A549 (cell line): ENCODE data around the gene EPB41L1. TPM values are rescaled to one million over a fixed set of nuclear protein-coding genes. Genes with fewer than 3 reads are reported as not detected.

Experiments used
- ATAC-seq, 2 experiments: fragments of 200-7000 bp in 1 of 2; fragments of >200 bp in 1 of 2; cut with Nextera tagmentation in 1 of 2; cut with Tn5 transposase in 1 of 2; 3 replicates each; pipeline versions ENCODE4 v1.8.0 to v1.9.1; 2018 to 2020; ENCODE audit warnings: mild to moderate bottlenecking in 1 of 2, moderate library complexity in 1 of 2
- CTCF ChIA-PET: fragments of 300-600 bp; sonication (Branson Sonifier 250); formaldehyde crosslinking; extraction: SDS; loops from one replicate; lab custom pipeline; 2021; ENCODE audit warnings: antibody characterized with exemption, inconsistent platforms; lab: Yijun Ruan, JAX
- POLR2A ChIA-PET: fragments of 350-600 bp; formaldehyde crosslinking; extraction: SDS; loops from one replicate; lab custom pipeline; 2021; ENCODE audit warnings: antibody characterized with exemption, inconsistent platforms; lab: Yijun Ruan, JAX
- DNase-seq, 2 experiments: peaks; one replicate each; pipeline versions ENCODE4 v3.0.0 to v3.0.0-alpha.2; 2011 to 2016; ENCODE audit warnings: low read depth in 1 of 2, low spot score in 1 of 2
- FAIRE-seq: peaks from 2 replicates; lab custom pipeline; 2011; peaks lifted over from hg19 to GRCh38; lab: Jason Lieb, UNC
- H3K27ac ChIP-seq, 2 experiments: fragments of >200 bp; sonication (Bioruptor Twin); formaldehyde crosslinking; 3 replicates each; pipeline ENCODE4 v1.5.1; 2016 to 2017
- H3K4me1 ChIP-seq: fragments of >200 bp; sonication (Bioruptor Twin); formaldehyde crosslinking; 3 replicates; pipeline ENCODE4 v1.6.1; 2016
- H3K4me2 ChIP-seq: fragments of >200 bp; sonication (Bioruptor Twin); formaldehyde crosslinking; 3 replicates; pipeline ENCODE4 v1.6.1; 2016
- H3K4me3 ChIP-seq: fragments of >200 bp; sonication (Bioruptor Twin); formaldehyde crosslinking; 3 replicates; pipeline ENCODE4 v1.5.1; 2016
- H3K9me3 ChIP-seq: fragments of >200 bp; sonication (Bioruptor Twin); formaldehyde crosslinking; 3 replicates; pipeline ENCODE4 v1.6.1; 2016
- BHLHE40 ChIP-seq: IDR thresholded peaks from 2 replicates; pipeline ENCODE4 v1.6.1; 2012; ENCODE audit warnings: low read depth, low read length, inconsistent platforms
- CEBPB ChIP-seq, 2 experiments: fragments of >200 bp in 1 of 2; sonication (Bioruptor Twin) in 1 of 2; formaldehyde crosslinking in 1 of 2; IDR thresholded peaks; 2 replicates each; pipeline ENCODE4 v1.6.1; 2012 to 2016
- CHD2 ChIP-seq: fragments of 150-350 bp; IDR thresholded peaks from 2 replicates; pipeline ENCODE4 v1.6.1; 2014; ENCODE audit warnings: low read length; ENCODE audit not compliant: partially characterized antibody
- EHMT2 ChIP-seq: fragments of 200-600 bp; sonication (generic); IDR thresholded peaks from 2 replicates; pipeline ENCODE4 v1.6.1; 2016; ENCODE audit warnings: antibody characterized with exemption, low read depth, mild to moderate bottlenecking, moderate library complexity
- EP300 ChIP-seq, 2 experiments: fragments of >200 bp; sonication (Bioruptor Twin); formaldehyde crosslinking; IDR thresholded peaks; 2 replicates in 1 of 2; 3 replicates in 1 of 2; pipeline ENCODE4 v1.6.1; 2016 to 2017
- ESRRA ChIP-seq: fragments of 150-350 bp; IDR thresholded peaks from 2 replicates; pipeline ENCODE4 v1.6.1; 2014; ENCODE audit warnings: mild to moderate bottlenecking, low read length, borderline replicate concordance
- GATA3 ChIP-seq: IDR thresholded peaks from 2 replicates; pipeline ENCODE4 v1.6.1; 2012; ENCODE audit warnings: borderline replicate concordance
- HOXA7 ChIP-seq: fragments of 250-450 bp; sonication (Bioruptor Pico); IDR thresholded peaks from 2 replicates; pipeline ENCODE4 v1.5.0; 2020; ENCODE audit warnings: mild to moderate bottlenecking, moderate library complexity
- HOXB13 ChIP-seq: fragments of 250-450 bp; sonication (Bioruptor Pico); IDR thresholded peaks from 2 replicates; pipeline ENCODE4 v1.5.0; 2020; ENCODE audit warnings: low read depth, mild to moderate bottlenecking, moderate library complexity
- HOXB5 ChIP-seq: fragments of 250-450 bp; sonication (Bioruptor Pico); IDR thresholded peaks from 2 replicates; pipeline ENCODE4 v1.5.0; 2020; ENCODE audit warnings: mild to moderate bottlenecking, moderate library complexity
- JUN ChIP-seq, 2 experiments: fragments of >200 bp; sonication (Bioruptor Twin); formaldehyde crosslinking; IDR thresholded peaks; 2 replicates in 1 of 2; 3 replicates in 1 of 2; pipeline ENCODE4 v1.6.1; 2016 to 2017
- JUNB ChIP-seq: fragments of >200 bp; sonication (Bioruptor Twin); formaldehyde crosslinking; IDR thresholded peaks from 2 replicates; pipeline ENCODE4 v1.6.1; 2016
- KDM1A ChIP-seq: fragments of 200-600 bp; sonication (generic); IDR thresholded peaks from 2 replicates; pipeline ENCODE4 v1.6.1; 2016; ENCODE audit warnings: low read depth, mild to moderate bottlenecking
- NFE2L2 ChIP-seq: fragments of 150-350 bp; conservative IDR thresholded peaks from 2 replicates; pipeline ENCODE4 v1.6.1; 2014; ENCODE audit warnings: low read length
- NPAS2 ChIP-seq: fragments of 250-450 bp; sonication (Bioruptor Pico); IDR thresholded peaks from 2 replicates; pipeline ENCODE4 v1.8.0; 2022; ENCODE audit warnings: mild to moderate bottlenecking, moderate library complexity, borderline replicate concordance
- NR3C1 ChIP-seq: fragments of >200 bp; sonication (Bioruptor Twin); formaldehyde crosslinking; IDR thresholded peaks from 3 replicates; pipeline ENCODE4 v1.6.1; 2017
- POLR2A ChIP-seq: IDR thresholded peaks from 2 replicates; pipeline ENCODE4 v1.6.1; 2012; ENCODE audit warnings: mild to moderate bottlenecking, low read length
- RFX5 ChIP-seq: fragments of 450-650 bp; IDR thresholded peaks from 2 replicates; pipeline ENCODE4 v1.7.1; 2014; ENCODE audit warnings: antibody characterized with exemption, mild to moderate bottlenecking, moderate library complexity
- RNF2 ChIP-seq: fragments of 200-600 bp; sonication (generic); IDR thresholded peaks from 2 replicates; pipeline ENCODE4 v1.6.1; 2016; ENCODE audit warnings: low read depth, mild to moderate bottlenecking, antibody characterized with exemption, moderate library complexity, borderline replicate concordance
- SMC3 ChIP-seq: fragments of >200 bp; sonication (Bioruptor Twin); formaldehyde crosslinking; IDR thresholded peaks from 3 replicates; pipeline ENCODE4 v1.6.1; 2018; ENCODE audit warnings: inconsistent platforms
- ZC3H11A ChIP-seq: fragments of 450-650 bp; IDR thresholded peaks from 2 replicates; pipeline ENCODE4 v1.6.1; 2014; ENCODE audit warnings: antibody characterized with exemption, mild to moderate bottlenecking
- ZNF302 ChIP-seq: fragments of 250-450 bp; sonication (Bioruptor Pico); IDR thresholded peaks from 2 replicates; pipeline ENCODE4 v1.9.0; 2021; ENCODE audit warnings: inconsistent platforms, mild to moderate bottlenecking, moderate library complexity
- ZSCAN20 ChIP-seq: fragments of 250-450 bp; sonication (Bioruptor Pico); IDR thresholded peaks from 2 replicates; pipeline ENCODE4 v1.8.0; 2022; ENCODE audit warnings: mild to moderate bottlenecking, moderate library complexity
- WGBS: methylation state at CpG from one replicate; pipeline ENCODE4 v1.1.6; 2017; ENCODE audit errors: missing lambda C conversion rate; 5-methylcytosine and 5-hydroxymethylcytosine counted together
- polyA plus RNA-seq, 4 experiments: library from polyadenylated mRNA; depleted of rRNA in 3 of 4; stranded (reverse); fragments of >200 nt; fragmentation: RNase III in 1 of 4; extraction: RNeasy Plus Mini Kit Qiagen cat#74134 plus additional on column Dnase treatment in 1 of 4; gene quantifications; 2 replicates in 3 of 4; 3 replicates in 1 of 4; pipeline ENCODE4 v1.2.3, GENCODE V29; 2011 to 2017
- TF ChIP-seq, protein P1 (sequence below): IDR thresholded peaks from 2 replicates; pipeline ENCODE4 v1.6.1; 2012
- TF ChIP-seq, protein P2 (sequence below): IDR thresholded peaks from 2 replicates; pipeline ENCODE4 v1.6.1; 2012
- TF ChIP-seq, protein P3 (sequence below): IDR thresholded peaks from 2 replicates; pipeline ENCODE4 v1.6.1; 2012; ENCODE audit warnings: low read depth, borderline replicate concordance
- TF ChIP-seq, protein P4 (sequence below): fragments of 150-350 bp; IDR thresholded peaks from 2 replicates; pipeline ENCODE4 v1.6.1; 2014; ENCODE audit warnings: low read depth, mild to moderate bottlenecking, low read length
- TF ChIP-seq, protein P5 (sequence below): fragments of >200 bp; sonication (Bioruptor Twin); formaldehyde crosslinking; IDR thresholded peaks from 3 replicates; pipeline ENCODE4 v1.6.1; 2016
- TF ChIP-seq, protein P6 (sequence below): fragments of 450-650 bp; IDR thresholded peaks from 2 replicates; pipeline ENCODE4 v1.6.1; 2014; ENCODE audit warnings: antibody characterized with exemption
- TF ChIP-seq, protein P7 (sequence below): fragments of >200 bp; sonication (Bioruptor Twin); formaldehyde crosslinking; IDR thresholded peaks from 2 replicates; pipeline ENCODE4 v1.6.1; 2016

Gene EPB41L1
- polyA plus RNA-seq, 2 of the 4 experiments (the other 2 are of a cell fraction), result 45.9 to 94.4 TPM

DNA sequence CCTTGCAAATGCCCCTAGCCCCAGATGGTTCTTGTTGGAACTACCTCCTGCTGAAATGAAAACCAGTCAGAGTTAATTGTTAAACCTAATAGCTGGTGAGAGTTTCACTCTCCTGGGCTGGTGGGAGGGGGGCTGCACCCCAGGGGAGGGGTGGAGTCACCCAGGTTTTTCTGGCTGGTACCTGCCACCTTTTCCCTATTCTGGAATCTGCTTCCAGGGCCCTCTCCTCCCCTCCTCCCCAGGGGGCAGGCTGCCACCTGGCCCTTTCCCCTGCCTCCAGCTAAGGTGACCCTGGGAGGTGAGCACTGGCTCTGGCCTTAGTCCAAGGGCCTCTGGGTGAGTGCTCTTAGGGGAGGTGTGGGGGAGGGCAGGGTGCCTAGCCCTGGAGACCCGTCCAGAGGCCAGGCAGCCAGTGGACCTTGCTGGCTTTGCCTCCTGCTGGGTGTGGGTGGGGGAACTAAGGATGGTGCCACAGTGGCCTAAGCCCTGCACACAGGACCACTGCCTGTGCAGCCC lies 48.8 kb upstream of the EPB41L1 start:
- H3K9me3 ChIP-seq, result no peaks in the 10 kb centered on the region
- H3K4me3 ChIP-seq, result no peak overlapping the region
- POLR2A ChIA-PET, result no interaction called here
- ATAC-seq (peak in 1 of 2 experiments; percentile 25; a peak in 2 of 6 replicates), FAIRE-seq (no peak), DNase-seq (no peak)
- CTCF ChIA-PET, result interaction anchor here (1.1 to 1.5 kb wide), 3 partner anchors 9 to 113 kb away, joined by 3 to 6 read pairs (median 5); no protein-coding TSS in a partner anchor
- no peak for TF ChIP-seq EHMT2
- no peak for TF ChIP-seq SMC3
- TF ChIP-seq, protein P1, sequence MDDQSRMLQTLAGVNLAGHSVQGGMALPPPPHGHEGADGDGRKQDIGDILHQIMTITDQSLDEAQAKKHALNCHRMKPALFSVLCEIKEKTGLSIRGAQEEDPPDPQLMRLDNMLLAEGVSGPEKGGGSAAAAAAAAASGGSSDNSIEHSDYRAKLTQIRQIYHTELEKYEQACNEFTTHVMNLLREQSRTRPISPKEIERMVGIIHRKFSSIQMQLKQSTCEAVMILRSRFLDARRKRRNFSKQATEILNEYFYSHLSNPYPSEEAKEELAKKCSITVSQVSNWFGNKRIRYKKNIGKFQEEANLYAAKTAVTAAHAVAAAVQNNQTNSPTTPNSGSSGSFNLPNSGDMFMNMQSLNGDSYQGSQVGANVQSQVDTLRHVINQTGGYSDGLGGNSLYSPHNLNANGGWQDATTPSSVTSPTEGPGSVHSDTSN, result no peak
- no peak for TF ChIP-seq RFX5
- TF ChIP-seq, protein P2, sequence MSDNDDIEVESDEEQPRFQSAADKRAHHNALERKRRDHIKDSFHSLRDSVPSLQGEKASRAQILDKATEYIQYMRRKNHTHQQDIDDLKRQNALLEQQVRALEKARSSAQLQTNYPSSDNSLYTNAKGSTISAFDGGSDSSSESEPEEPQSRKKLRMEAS, result no peak
- TF ChIP-seq RNF2, result no peak
- TF ChIP-seq GATA3, result no peak
- no peak for TF ChIP-seq JUN (IDR thresholded peaks at IDR 0.05)
- TF ChIP-seq ZSCAN20 (CRISPR knock-in tag), result no peak
- no peak for TF ChIP-seq ZC3H11A
- no peak for TF ChIP-seq CHD2
- TF ChIP-seq HOXA7 (CRISPR knock-in tag), result no peak
- H3K27ac ChIP-seq, result peak overlapping the region; percentile 45 to 80; a peak in 5 of 6 replicates
- peak overlapping the region; percentile 45 for H3K4me2 ChIP-seq
- 29% methylated on average over 1 of the region's 1 CpG for WGBS
- H3K4me1 ChIP-seq, result peaks cover 57% of the 10 kb centered on the region

DNA sequence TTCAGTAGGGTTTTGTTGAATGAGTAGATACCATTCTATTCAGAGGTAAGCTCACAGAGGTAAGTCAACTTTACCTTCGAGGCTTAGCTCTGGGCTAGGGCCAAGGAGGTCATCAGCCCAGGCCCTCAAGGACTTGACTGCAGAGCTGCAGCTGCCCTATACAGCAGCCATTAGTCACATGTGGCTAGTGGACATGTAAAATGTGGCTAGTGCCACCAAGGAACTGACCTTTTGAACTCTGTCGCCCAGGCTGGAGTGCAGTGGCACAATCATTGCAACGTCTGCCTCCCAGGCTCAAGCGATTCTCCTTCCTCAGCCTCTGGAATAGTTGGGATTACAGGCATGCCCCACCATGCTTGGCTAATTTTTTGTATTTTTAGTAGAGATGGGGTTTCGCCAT lies 47.9 kb upstream of the EPB41L1 start:
- ATAC-seq (no peak), DNase-seq (no peak)
- no peak overlapping the region for H3K4me3 ChIP-seq
- H3K4me2 ChIP-seq, result peak overlapping the region; percentile 45; the same call in 2 of the 3 replicates
- H3K4me1 ChIP-seq, result peaks cover 53% of the 10 kb centered on the region
- peak overlapping the region; percentile 45 to 80; a peak in 5 of 6 replicates for H3K27ac ChIP-seq
- POLR2A ChIA-PET, result no interaction called here
- no peak for TF ChIP-seq NR3C1
- TF ChIP-seq, protein P3, sequence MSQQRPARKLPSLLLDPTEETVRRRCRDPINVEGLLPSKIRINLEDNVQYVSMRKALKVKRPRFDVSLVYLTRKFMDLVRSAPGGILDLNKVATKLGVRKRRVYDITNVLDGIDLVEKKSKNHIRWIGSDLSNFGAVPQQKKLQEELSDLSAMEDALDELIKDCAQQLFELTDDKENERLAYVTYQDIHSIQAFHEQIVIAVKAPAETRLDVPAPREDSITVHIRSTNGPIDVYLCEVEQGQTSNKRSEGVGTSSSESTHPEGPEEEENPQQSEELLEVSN, result no peak
- TF ChIP-seq, protein P4, sequence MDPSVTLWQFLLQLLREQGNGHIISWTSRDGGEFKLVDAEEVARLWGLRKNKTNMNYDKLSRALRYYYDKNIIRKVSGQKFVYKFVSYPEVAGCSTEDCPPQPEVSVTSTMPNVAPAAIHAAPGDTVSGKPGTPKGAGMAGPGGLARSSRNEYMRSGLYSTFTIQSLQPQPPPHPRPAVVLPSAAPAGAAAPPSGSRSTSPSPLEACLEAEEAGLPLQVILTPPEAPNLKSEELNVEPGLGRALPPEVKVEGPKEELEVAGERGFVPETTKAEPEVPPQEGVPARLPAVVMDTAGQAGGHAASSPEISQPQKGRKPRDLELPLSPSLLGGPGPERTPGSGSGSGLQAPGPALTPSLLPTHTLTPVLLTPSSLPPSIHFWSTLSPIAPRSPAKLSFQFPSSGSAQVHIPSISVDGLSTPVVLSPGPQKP, result no peak
- TF ChIP-seq ZNF302 (CRISPR knock-in tag), result no peak
- TF ChIP-seq HOXB5, result no peak
- no peak for TF ChIP-seq HOXA7 (CRISPR knock-in tag)
- no peak for TF ChIP-seq NFE2L2
- no peak for TF ChIP-seq ESRRA
- TF ChIP-seq CEBPB (IDR thresholded peaks at IDR 0.05), result no peak
- TF ChIP-seq EP300 (IDR thresholded peaks at IDR 0.05), result no peak
- no peak for TF ChIP-seq BHLHE40
- no peak for TF ChIP-seq KDM1A
- TF ChIP-seq, protein P5, sequence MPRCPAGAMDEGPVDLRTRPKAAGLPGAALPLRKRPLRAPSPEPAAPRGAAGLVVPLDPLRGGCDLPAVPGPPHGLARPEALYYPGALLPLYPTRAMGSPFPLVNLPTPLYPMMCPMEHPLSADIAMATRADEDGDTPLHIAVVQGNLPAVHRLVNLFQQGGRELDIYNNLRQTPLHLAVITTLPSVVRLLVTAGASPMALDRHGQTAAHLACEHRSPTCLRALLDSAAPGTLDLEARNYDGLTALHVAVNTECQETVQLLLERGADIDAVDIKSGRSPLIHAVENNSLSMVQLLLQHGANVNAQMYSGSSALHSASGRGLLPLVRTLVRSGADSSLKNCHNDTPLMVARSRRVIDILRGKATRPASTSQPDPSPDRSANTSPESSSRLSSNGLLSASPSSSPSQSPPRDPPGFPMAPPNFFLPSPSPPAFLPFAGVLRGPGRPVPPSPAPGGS, result no peak
- no peak for TF ChIP-seq HOXB13 (CRISPR knock-in tag)
- no peak for TF ChIP-seq POLR2A
- TF ChIP-seq, protein P6, sequence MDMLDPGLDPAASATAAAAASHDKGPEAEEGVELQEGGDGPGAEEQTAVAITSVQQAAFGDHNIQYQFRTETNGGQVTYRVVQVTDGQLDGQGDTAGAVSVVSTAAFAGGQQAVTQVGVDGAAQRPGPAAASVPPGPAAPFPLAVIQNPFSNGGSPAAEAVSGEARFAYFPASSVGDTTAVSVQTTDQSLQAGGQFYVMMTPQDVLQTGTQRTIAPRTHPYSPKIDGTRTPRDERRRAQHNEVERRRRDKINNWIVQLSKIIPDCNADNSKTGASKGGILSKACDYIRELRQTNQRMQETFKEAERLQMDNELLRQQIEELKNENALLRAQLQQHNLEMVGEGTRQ, result no peak
- TF ChIP-seq, protein P7, sequence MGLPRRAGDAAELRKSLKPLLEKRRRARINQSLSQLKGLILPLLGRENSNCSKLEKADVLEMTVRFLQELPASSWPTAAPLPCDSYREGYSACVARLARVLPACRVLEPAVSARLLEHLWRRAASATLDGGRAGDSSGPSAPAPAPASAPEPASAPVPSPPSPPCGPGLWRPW, result no peak
- TF ChIP-seq JUNB, result no peak
- no peak for TF ChIP-seq NPAS2
- TF ChIP-seq, all 56 proteins: peak for 0
- no peak for FAIRE-seq
- WGBS, result 80% methylated on average over 5 of the region's 5 CpGs
- H3K9me3 ChIP-seq, result no peaks in the 10 kb centered on the region
- CTCF ChIA-PET, result interaction anchor here (1.1 to 1.7 kb wide), 6 partner anchors 9 to 114 kb away, joined by 3 to 9 read pairs (median 4); no protein-coding TSS in a partner anchor
